GM10266 (cell line): ENCODE results near the gene CABP4.

Experiments used
- DNase-seq: peaks from one replicate; pipeline ENCODE4 v3.0.0; 2012; ENCODE audit errors: extremely low spot score
- CTCF ChIP-seq: IDR thresholded peaks from 2 replicates; pipeline ENCODE4 v1.5.1; 2012; ENCODE audit warnings: mild to moderate bottlenecking, low read depth; ENCODE audit not compliant: control insufficient read depth, insufficient read depth; ENCODE audit errors: missing control alignments

The CABP4 gene

GRCh38 chr11:67429038-67429668 is 26.0 kb upstream of the CABP4 start:
- no peak for DNase-seq
- no peak for TF ChIP-seq CTCF

- no peak for TF ChIP-seq CTCF
- DNase-seq: no peak
These were observed 25.4 kb upstream of the CABP4 start for GRCh38 chr11:67429722-67430121.

GRCh38 chr11:67431346-67432249 is 23.6 kb upstream of the CABP4 start:
- DNase-seq: no peak
- TF ChIP-seq CTCF: no peak

GRCh38 chr11:67432655-67433349 is 22.4 kb upstream of the CABP4 start:
- no peak for TF ChIP-seq CTCF
- DNase-seq: no peak

- no peak for DNase-seq
- no peak for TF ChIP-seq CTCF
These were observed 21.4 kb upstream of the CABP4 start for GRCh38 chr11:67433536-67434394.

- no peak for TF ChIP-seq CTCF
- no peak for DNase-seq
These were observed 20.7 kb upstream of the CABP4 start for GRCh38 chr11:67434395-67434881.
